Uterus (tissue), 2 donors: ENCODE data around the gene SNU13.

Experiments used
- CTCF ChIP-seq, 4 experiments: fragments of 200-600 bp in 2 of 4; fragments of 450-650 bp in 2 of 4; sonication (generic) in 2 of 4; IDR thresholded peaks; one replicate each; pipeline ENCODE4 v1.5.1; 2016 to 2019; ENCODE audit warnings: antibody characterized with exemption in 4 of 4, mild to moderate bottlenecking in 2 of 4, moderate library complexity in 1 of 4
- POLR2A ChIP-seq, 2 donors: fragments of 450-650 bp; IDR thresholded peaks; one replicate each; pipeline ENCODE4 v1.6.1; 2016; ENCODE audit warnings: antibody characterized with exemption in 2 of 2, mild to moderate bottlenecking in 1 of 2, moderate library complexity in 1 of 2

GRCh38 chr22:41625577-41625976 lies 63.1 kb downstream of the SNU13 start:
- TF ChIP-seq CTCF (IDR thresholded peaks at IDR 0.05) (no peak), POLR2A (IDR thresholded peaks at IDR 0.05) (no peak)
